ENCODE data around the gene EPC1. TPM values are rescaled to one million over a fixed set of nuclear protein-coding genes. Genes with fewer than 3 reads are reported as not detected.
A peak's percentile ranks its signal among the peaks of the same experiment; 100 is the strongest.

The EPC1 gene
- total and polyA plus RNA-seq, 10 of the 15 experiments (the other 5 are each of a cell fraction or from before 2014, with no cell fraction given), result 6.8 to 59.2 (median 19.4) TPM

DNA sequence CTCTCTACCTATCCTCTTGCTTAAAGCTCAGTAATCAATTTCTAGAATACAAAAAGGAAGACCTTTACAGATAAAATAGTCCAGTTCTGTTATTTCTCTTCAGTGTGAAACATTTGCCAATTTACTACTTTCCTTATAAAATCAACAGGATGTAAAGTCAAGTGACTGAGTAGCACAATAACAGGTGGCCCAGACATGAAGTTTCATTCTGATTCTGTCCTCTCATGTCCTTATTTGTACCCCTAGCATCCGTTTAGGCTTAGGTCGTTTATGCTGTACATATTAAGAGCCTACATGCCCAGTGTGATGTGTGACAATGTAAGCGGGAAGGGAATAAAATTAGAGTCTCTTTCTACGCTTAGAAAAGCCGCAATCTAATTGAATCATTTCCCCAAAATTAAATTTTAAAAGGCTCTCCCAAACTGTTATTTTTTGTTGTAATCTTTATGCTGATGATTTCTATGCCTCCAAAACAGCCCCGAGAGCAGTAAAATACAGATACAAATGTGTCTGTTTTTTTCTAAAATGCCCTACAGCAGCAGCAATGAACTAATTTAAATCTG, 29.1 kb downstream of the EPC1 start (continued):
- TF ChIP-seq MXI1 (IDR thresholded peaks at IDR 0.05; ENCODE audit: low read depth, low read length) (no peak), TCF12 (IDR thresholded peaks at IDR 0.05; ENCODE audit: low read depth, low read length) (peak; percentile 84), STAT3 (IDR thresholded peaks at IDR 0.05; ENCODE audit: low read depth, low read length) (0 out of 2 replicates have a peak, but pooled peaks have one; percentile 78), BCL11A (IDR thresholded peaks at IDR 0.05; ENCODE audit: low read depth, low read length) (0 out of 2 replicates have a peak, but pooled peaks have one; percentile 29), NBN (IDR thresholded peaks at IDR 0.05) (no peak), SREBF2 (IDR thresholded peaks at IDR 0.05; ENCODE audit: low read length) (no peak), DPF2 (IDR thresholded peaks at IDR 0.05) (0 out of 2 replicates have a peak, but pooled peaks have one; percentile 34), PAX5 (IDR thresholded peaks at IDR 0.05; ENCODE audit: borderline replicate concordance, low read depth, low read length) (no peak)
- TF ChIP-seq, protein P1, sequence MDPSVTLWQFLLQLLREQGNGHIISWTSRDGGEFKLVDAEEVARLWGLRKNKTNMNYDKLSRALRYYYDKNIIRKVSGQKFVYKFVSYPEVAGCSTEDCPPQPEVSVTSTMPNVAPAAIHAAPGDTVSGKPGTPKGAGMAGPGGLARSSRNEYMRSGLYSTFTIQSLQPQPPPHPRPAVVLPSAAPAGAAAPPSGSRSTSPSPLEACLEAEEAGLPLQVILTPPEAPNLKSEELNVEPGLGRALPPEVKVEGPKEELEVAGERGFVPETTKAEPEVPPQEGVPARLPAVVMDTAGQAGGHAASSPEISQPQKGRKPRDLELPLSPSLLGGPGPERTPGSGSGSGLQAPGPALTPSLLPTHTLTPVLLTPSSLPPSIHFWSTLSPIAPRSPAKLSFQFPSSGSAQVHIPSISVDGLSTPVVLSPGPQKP (IDR thresholded peaks at IDR 0.05; ENCODE audit: low read depth, low read length), result peak; percentile 89

GRCh38 chr10:32315424-32315823, 31.5 kb downstream of the EPC1 start:
- Histone ChIP-seq H3K36me3 (ENCODE audit: control insufficient read depth in 2 of 2, insufficient read depth in 2 of 2, low read length in 1 of 2) (peaks cover 0 to 5% of the 10 kb centered on the region in 2 experiments; a peak in 3 of 4 replicates), H3K4me1 (ENCODE audit: control insufficient read depth, insufficient read depth, low read length) (peaks cover 54% of the 10 kb centered on the region), H2AFZ (ENCODE audit: control insufficient read depth, low read depth, low read length) (no peak overlapping the region), H3K27ac (ENCODE audit: control insufficient read depth, insufficient read depth) (peak overlapping the region; percentile 50; the same call in 1 of the 2 replicates), H3K27me3 (replicated peaks in 1 of 2; ENCODE audit: control insufficient read depth in 2 of 2, insufficient read depth in 2 of 2, low read length in 1 of 2) (no peaks in the 10 kb centered on the region), H3K4me3 (no peak overlapping the region), H3K9me3 (replicated peaks; ENCODE audit: control insufficient read depth, insufficient read depth, low read length) (no peaks in the 10 kb centered on the region; the same call in 2 of the 3 replicates), H3K9ac (ENCODE audit: control insufficient read depth, insufficient read depth, low read length) (no peak overlapping the region), H4K20me1 (ENCODE audit: control insufficient read depth, insufficient read depth) (no peaks in the 10 kb centered on the region), H3K79me2 (ENCODE audit: control insufficient read depth, insufficient read depth, low read length) (peaks cover 94% of the 10 kb centered on the region), H3K4me2 (ENCODE audit: control insufficient read depth, insufficient read depth) (no peak overlapping the region)
- no peak for ATAC-seq
- POLR2A ChIA-PET, result interaction anchor here (1.7 to 2.3 kb wide), 2 partner anchors 17 to 18 kb away, joined by 4 to 5 read pairs; no protein-coding TSS in a partner anchor
- BruUV-seq (replicated peaks), result no TSS peak
- CTCF ChIA-PET, result interaction anchor here (1.1 to 2.5 kb wide), 8 partner anchors 10 to 59 kb away, joined by 3 to 20 read pairs (median 4); no protein-coding TSS in a partner anchor
- SMC1A ChIA-PET (ENCODE audit: uncharacterized antibody, unreplicated experiment), result interaction anchor here (0.8 to 13.4 kb wide), 7 partner anchors 9 to 54 kb away, joined by 3 to 205 read pairs (median 4); no protein-coding TSS in a partner anchor
- in situ Hi-C loops (cut with MboI), result no loop called here
- RAD21 ChIA-PET (ENCODE audit: unreplicated experiment), result interaction anchor here (1.0 to 2.5 kb wide), 4 partner anchors 14 to 38 kb away, joined by 3 to 13 read pairs (median 6); no protein-coding TSS in a partner anchor
- FAIRE-seq, result no peak
- intact Hi-C loops (cut with micrococcal nuclease; ENCODE audit: unreplicated experiment), result no loop called here
- 100% methylated on average over 3 of the region's 3 CpGs for WGBS (ENCODE audit: insufficient coverage, insufficient replicate concordance, low lambda C conversion rate, missing lambda C conversion rate)
- DNase-seq (ENCODE audit: low read depth, low spot score), result no peak
- no peak for TF ChIP-seq LARP7 (IDR thresholded peaks at IDR 0.05)
- no peak for TF ChIP-seq EED (IDR thresholded peaks at IDR 0.05; ENCODE audit: low read depth)
- no peak for TF ChIP-seq NKRF (conservative IDR thresholded peaks at IDR 0.05)
- no peak for TF ChIP-seq STAT1 (conservative IDR thresholded peaks at IDR 0.05)
- TF ChIP-seq FOS (IDR thresholded peaks at IDR 0.05; ENCODE audit: borderline replicate concordance, extremely low read depth, insufficient read length), result no peak
- TF ChIP-seq KLF5 (IDR thresholded peaks at IDR 0.05; ENCODE audit: partially characterized antibody), result no peak

Measured in GM12878 (cell line).